DOHH2 (cell line): Measurements from ENCODE around the gene CORO6.
A peak's percentile ranks its signal among the peaks of the same experiment; 100 is the strongest.

Experiments
- H3F3A ChIP-seq: fragments of 200-600 bp; sonication (generic), shearing (Covaris generic); 2 replicates; pipeline ENCODE4 v1.6.0; 2016; ENCODE audit warnings: antibody characterized with exemption, mild to moderate bottlenecking; ENCODE audit not compliant: control insufficient read depth, insufficient read depth
- H3K27ac ChIP-seq: fragments of 200-600 bp; sonication (generic); 2 replicates; pipeline ENCODE4 v1.5.1; 2014; ENCODE audit warnings: low read depth, mild to moderate bottlenecking, low read length, moderate library complexity
- H3K27me3 ChIP-seq: fragments of 200-600 bp; sonication (generic); 2 replicates; pipeline ENCODE4 v1.6.1; 2014; ENCODE audit warnings: mild to moderate bottlenecking, low read length, mixed read lengths; ENCODE audit not compliant: control insufficient read depth
- H3K36me3 ChIP-seq: fragments of 200-600 bp; sonication (generic); 2 replicates; pipeline ENCODE4 v1.6.1; 2014; ENCODE audit warnings: mild to moderate bottlenecking, low read length, moderate library complexity, mixed read lengths; ENCODE audit not compliant: control insufficient read depth
- H3K4me1 ChIP-seq: fragments of 200-600 bp; sonication (generic); 2 replicates; pipeline ENCODE4 v1.6.1; 2014; ENCODE audit warnings: mild to moderate bottlenecking, low read length, mixed read lengths; ENCODE audit not compliant: control insufficient read depth
- H3K4me2 ChIP-seq: fragments of 200-600 bp; sonication (generic); 2 replicates; pipeline ENCODE4 v1.6.0; 2014; ENCODE audit warnings: mild to moderate bottlenecking, low read length, moderate library complexity
- H3K4me3 ChIP-seq: fragments of 200-600 bp; sonication (generic); 2 replicates; pipeline ENCODE4 v1.5.1; 2014; ENCODE audit warnings: mild to moderate bottlenecking, low read length, mixed read lengths
- H3K79me2 ChIP-seq: fragments of 200-600 bp; sonication (generic); 2 replicates; pipeline ENCODE4 v1.6.1; 2014; ENCODE audit warnings: mild to moderate bottlenecking, low read length, mixed read lengths; ENCODE audit not compliant: control insufficient read depth
- H3K9me2 ChIP-seq: fragments of 200-600 bp; sonication (generic); replicated peaks from 2 replicates; pipeline ENCODE4 v1.6.1; 2014; ENCODE audit warnings: mild to moderate bottlenecking, low read length, mixed read lengths; ENCODE audit not compliant: control insufficient read depth
- H3K9me3 ChIP-seq: fragments of 200-600 bp; sonication (generic); 2 replicates; pipeline ENCODE4 v1.6.1; 2014; ENCODE audit warnings: antibody characterized with exemption, low read length, mixed read lengths; ENCODE audit not compliant: control insufficient read depth, insufficient read depth
- H4K20me1 ChIP-seq: fragments of 200-600 bp; sonication (generic); 2 replicates; pipeline ENCODE4 v1.6.0; 2014; ENCODE audit warnings: low read depth, mild to moderate bottlenecking, antibody characterized with exemption, low read length, moderate library complexity; ENCODE audit not compliant: control insufficient read depth, insufficient read depth
- CTCF ChIP-seq: fragments of 200-600 bp; sonication (generic); IDR thresholded peaks from one replicate; pipeline ENCODE4 v1.5.1; 2014; ENCODE audit warnings: antibody characterized with exemption, mild to moderate bottlenecking, low read depth, low read length; ENCODE audit not compliant: poor library complexity, severe bottlenecking
- EZH2phosphoT487 ChIP-seq: fragments of 200-600 bp; sonication (generic); IDR thresholded peaks from 2 replicates; pipeline ENCODE4 v1.6.1; 2017; ENCODE audit warnings: borderline replicate concordance, mild to moderate bottlenecking, antibody characterized with exemption, low read length, moderate library complexity, mixed read lengths

CORO6 gene

GRCh38 chr17:29591146-29591736 lies 31.5 kb downstream of the CORO6 start:
- no peaks in the 10 kb centered on the region for H3K9me3 ChIP-seq
- peaks cover 68% of the 10 kb centered on the region for H3K4me1 ChIP-seq
- no peaks in the 10 kb centered on the region for H3K9me2 ChIP-seq
- peak overlapping the region; percentile 74 for H3K4me3 ChIP-seq
- H4K20me1 ChIP-seq, result 0 out of 2 replicates have a peak, but pooled peaks cover 9% of the 10 kb centered on the region
- peaks cover 64% of the 10 kb centered on the region for H3K79me2 ChIP-seq
- peak overlapping the region; percentile 59 for H3K27ac ChIP-seq
- H3F3A ChIP-seq, result peaks cover 13% of the 10 kb centered on the region
- TF ChIP-seq EZH2phosphoT487 (no peak), CTCF (no peak)
- H3K36me3 ChIP-seq, result 0 out of 2 replicates have a peak, but pooled peaks cover 6% of the 10 kb centered on the region
- H3K27me3 ChIP-seq, result no peaks in the 10 kb centered on the region
- H3K4me2 ChIP-seq, result peak overlapping the region; percentile 94

GRCh38 chr17:29590411-29591145 lies 32.1 kb downstream of the CORO6 start:
- peaks cover 74% of the 10 kb centered on the region for H3K4me1 ChIP-seq
- H3F3A ChIP-seq, result peaks cover 13% of the 10 kb centered on the region
- H3K27me3 ChIP-seq, result no peaks in the 10 kb centered on the region
- no peak for TF ChIP-seq EZH2phosphoT487
- TF ChIP-seq CTCF, result no peak
- H3K9me2 ChIP-seq, result no peaks in the 10 kb centered on the region
- peak overlapping the region; percentile 74 for H3K4me3 ChIP-seq
- 0 out of 2 replicates have a peak, but pooled peaks cover 6% of the 10 kb centered on the region for H3K36me3 ChIP-seq
- H3K27ac ChIP-seq, result peak overlapping the region; percentile 59
- peak overlapping the region; percentile 94 for H3K4me2 ChIP-seq
- no peaks in the 10 kb centered on the region for H3K9me3 ChIP-seq
- H3K79me2 ChIP-seq, result peaks cover 64% of the 10 kb centered on the region
- 0 out of 2 replicates have a peak, but pooled peaks cover 9% of the 10 kb centered on the region for H4K20me1 ChIP-seq

- Histone ChIP-seq H3K36me3 (0 out of 2 replicates have a peak, but pooled peaks cover 6% of the 10 kb centered on the region), H3K9me3 (no peaks in the 10 kb centered on the region), H3K4me3 (peak within 1 kb of the TSS; percentile 92), H3K27me3 (no peaks in the 10 kb centered on the region), H4K20me1 (peaks cover 15% of the 10 kb centered on the region; the same call in 1 of the 2 replicates), H3K9me2 (no peaks in the 10 kb centered on the region), H3K4me1 (peaks cover 78% of the 10 kb centered on the region), H3F3A (peaks cover 13% of the 10 kb centered on the region), H3K27ac (peak within 1 kb of the TSS; percentile 59), H3K79me2 (peaks cover 64% of the 10 kb centered on the region), H3K4me2 (peak within 1 kb of the TSS; percentile 94)
- TF ChIP-seq CTCF, result no peak
- no peak for TF ChIP-seq EZH2phosphoT487
These were observed 32.9 kb downstream of the CORO6 start, which contains the start of gene GIT1 for GRCh38 chr17:29589524-29590410. Gene GIT1 (minus strand): TSS chr17:29589648. CDS start chr17:29589378, 270 bp downstream.
